Measurements from ENCODE around the gene TRIM42.
A peak's percentile ranks its signal among the peaks of the same experiment; 100 is the strongest.

The TRIM42 gene

DNA sequence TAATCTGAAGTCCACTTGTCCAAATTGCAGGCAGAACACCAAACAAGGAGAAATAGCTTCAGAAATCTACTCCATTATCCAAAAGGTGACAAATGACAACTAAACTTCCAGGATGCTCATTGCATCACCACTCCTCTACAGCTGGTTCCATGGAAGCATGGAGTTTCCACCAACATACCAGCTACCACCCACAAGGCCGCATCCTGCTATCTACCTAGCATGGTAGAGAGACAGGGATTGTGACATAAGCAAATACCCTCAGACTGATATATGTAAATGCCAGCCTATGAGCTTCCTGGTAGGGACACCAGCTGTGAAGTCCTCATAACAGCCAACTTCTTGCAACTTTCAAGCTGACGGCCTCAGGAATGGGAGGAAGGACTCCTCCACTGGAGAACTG, at the start of gene TRIM42:
TSS of gene TRIM42 (plus strand) at position 301 of the 400 bp plus-strand sequence. CDS start 166 bp downstream, outside the sequence.
- no peak for DNase-seq (ENCODE audit: low read depth)

DNA sequence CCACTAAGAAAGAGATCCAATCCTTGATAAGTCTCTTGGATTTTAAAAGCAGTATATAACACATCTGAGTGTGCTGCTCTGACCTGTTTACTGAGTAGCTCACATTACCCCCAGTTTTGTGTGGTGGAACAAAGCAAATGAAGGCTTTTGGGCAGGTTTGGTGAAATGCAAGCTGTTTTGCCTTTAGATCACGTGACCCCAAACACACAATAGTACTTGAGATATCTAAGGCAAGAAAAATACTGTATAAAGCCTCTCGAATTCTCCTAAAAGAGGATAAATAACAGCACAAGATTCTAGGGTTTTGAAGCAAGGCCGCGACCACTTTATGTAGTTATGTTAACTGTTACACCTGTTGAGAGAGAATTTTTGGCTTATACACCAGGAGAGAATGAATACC, 49.3 kb upstream of the TRIM42 start:
- no peak for DNase-seq (ENCODE audit: low read depth)

DNA sequence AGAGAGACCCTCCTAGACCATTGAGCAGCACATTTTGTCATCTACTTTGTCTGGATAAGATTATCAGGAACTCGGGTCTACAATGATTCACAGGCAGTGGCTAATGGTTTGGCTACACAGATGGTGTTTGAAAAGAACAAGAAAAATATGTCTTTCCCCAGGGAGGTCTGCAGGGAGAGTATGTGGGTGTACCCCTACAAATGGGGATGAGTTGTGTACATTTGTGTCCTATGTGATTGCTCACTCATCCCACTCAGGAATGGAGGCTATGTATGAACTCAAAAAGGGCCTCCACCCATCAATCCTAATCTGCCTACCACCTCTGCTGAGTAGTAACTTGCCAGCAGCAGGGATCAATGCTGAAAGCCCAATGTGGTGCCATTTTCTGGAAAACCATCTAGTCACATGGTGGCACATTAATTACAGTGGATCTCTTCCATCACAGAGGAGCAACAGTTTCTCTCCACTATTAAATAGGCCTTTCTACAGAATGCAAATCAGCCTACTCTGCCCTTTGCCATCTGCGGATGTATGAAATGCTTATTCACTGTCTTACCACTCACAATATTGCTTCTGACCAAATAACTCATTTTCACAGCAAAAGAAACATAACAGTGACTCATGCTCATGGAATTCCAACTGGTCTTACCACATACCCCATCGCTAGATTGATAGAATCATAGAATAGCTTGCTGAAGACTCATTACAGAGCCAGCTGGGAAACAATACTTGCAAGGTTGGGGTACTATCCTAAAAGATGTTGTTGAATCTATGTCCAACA, 48.3 kb upstream of the TRIM42 start:
- peak; percentile 92 for DNase-seq (ENCODE audit: low read depth)

DNA sequence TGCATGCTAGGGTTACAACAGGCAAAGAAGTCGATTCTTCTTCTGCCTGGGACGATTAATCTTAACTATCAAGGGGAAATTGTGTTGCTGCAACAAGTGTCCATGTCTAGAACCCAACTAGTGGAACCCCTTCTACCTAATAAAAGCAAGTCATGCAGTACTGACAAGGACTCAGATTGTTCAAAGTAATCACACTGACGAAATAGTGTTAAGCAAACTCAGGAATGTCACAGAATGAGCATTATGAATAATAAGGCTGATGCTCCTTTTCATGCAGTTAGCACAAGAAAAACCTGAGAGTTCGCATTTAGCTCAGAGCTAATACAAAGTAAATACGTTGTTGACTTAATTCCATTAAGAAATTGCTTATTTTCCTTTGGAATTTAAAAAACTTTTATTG, 47.5 kb upstream of the TRIM42 start:
- DNase-seq (ENCODE audit: low read depth): no peak

DNA sequence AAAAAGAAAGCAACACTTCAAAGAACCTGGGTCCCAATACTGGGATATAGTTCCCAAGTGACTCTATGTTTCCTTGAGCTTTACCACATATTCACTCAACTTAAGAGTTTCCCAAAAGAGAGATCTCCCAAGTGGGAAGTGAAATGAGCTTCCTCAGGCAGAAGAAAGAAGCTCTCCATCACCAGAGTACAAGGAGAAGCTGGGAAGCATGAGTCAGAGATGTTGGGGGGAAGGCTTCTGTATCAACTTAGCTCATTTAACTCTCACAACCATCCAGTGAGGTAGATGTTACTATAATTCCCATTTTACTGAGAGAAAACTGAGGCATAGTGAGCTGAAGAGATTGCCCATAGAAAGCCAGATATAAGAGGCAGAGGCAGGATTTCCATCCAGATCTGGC, 47.0 kb upstream of the TRIM42 start:
- DNase-seq (ENCODE audit: low read depth): no peak

DNA sequence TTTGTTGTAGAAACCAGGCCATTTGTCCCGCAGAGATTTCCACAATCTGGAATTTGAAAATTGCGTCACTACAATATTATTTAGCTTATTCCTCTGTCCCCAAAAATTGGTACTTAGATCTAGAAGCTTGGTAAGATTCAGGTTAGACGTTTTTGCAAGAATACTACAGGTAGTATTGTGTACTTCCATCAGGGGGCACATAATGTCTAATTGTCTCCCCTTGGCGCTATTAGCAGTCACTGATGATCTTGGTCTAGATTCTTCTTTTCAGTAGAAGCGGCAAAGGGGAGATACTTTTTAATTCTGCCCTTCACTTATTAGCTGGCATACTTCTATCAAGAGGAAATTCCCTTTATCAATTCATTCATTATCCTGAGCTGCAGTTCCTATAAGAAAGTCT, 42.6 kb upstream of the TRIM42 start:
- DNase-seq (ENCODE audit: low read depth): no peak

DNA sequence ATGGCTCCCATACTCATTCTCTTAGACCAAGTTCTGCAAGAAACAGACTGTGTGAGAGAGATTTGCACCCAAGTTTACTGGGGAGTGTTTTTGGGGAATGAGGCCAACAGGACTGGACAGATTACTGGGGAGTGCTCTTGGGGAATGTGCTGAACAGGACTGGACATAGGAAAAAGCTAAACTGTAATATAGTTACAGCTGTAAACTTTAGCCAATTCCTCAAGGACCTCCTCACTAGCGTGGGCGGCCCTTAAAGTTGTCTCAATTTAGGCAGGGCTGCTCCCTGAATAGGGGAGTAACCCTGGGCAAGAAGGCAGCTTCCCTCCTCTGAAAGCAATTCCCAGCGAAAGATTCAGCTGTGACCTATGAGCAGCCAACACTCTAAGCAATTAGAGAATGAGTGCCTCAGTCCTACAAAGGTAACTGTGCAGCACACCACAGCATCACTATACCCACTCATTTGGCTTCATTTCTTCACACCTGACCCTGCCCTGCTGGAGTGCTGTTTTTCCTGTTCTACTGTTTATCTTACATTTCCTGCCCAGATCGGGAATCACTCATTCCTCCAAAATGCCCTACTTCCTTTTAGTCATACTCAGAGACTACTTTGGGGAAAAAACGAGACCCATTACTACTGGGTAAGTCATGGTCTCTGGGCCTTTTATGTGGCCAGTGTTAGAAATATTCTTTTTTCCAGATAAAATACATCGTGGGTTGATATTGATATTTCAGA, 41.3 kb upstream of the TRIM42 start:
- no peak for DNase-seq (ENCODE audit: low read depth)

DNA sequence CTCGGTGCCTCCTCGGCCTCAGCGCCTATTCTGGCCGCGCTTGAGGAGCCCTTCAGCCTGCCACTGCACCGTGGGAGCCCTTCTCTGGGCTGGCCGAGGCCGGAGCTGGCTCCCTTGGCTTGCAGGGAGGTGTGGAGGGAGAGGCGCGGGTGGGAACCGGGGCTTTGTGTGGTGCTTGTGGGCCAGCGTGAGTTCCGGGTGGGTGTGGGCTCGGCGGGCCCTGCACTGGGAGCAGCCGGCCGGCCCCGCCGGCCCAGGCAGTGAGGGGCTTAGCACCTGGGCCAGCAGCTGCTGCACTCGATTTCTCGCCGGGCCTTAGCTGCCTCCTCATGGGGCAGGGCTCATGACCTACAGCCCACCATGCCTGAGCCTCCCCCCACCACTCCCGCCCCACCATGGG, 26.6 kb upstream of the TRIM42 start:
- no peak for DNase-seq (ENCODE audit: low read depth)

DNA sequence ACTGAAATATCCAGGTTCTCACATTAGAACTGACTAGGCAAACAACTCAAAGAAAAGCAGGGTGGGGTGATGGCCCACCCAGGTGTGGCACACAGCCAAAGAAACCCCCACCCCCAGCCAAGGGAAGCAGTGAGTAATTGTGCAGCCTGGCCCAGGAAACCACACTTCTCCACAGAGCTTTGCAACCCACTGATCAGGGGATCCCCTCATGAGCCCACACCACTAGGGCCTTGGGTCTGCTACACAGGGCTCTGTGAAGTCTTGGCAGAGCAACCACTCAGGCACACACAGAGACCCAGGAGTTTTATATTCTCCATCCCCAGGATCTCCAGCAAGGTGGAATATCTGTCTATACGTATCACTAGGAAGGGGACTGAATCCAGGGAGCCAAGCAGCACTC, 22.2 kb upstream of the TRIM42 start:
- no peak for DNase-seq (ENCODE audit: low read depth)

DNA sequence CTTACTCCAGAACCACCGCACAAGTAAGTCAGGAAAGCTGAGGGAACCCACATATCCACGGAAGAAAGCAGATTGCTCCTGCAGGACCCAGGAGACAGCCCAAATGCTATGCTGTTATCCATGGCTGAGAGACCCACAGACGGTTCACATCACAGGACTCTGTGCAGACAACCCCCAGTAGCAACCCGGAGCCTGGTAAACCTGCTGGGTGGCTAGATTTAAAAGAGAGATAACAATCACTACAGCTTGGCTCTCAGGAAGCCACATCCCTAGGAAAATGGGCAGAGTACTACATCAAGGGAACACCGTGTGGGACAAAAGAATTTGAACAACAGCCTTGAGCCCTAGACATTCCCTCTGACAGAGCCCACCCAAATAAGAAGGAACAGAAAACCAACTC, 13.8 kb upstream of the TRIM42 start:
- no peak for DNase-seq (ENCODE audit: low read depth)

DNA sequence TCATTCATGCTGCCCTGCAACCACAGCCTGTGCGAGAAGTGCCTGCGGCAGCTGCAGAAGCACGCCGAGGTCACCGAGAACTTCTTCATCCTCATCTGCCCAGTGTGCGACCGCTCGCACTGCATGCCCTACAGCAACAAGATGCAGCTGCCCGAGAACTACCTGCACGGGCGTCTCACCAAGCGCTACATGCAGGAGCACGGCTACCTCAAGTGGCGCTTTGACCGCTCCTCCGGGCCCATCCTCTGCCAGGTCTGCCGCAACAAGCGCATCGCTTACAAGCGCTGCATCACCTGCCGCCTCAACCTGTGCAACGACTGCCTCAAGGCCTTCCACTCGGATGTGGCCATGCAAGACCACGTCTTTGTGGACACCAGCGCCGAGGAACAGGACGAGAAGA, 4.7 kb downstream of the TRIM42 start:
- DNase-seq (ENCODE audit: low read depth): no peak

DNA sequence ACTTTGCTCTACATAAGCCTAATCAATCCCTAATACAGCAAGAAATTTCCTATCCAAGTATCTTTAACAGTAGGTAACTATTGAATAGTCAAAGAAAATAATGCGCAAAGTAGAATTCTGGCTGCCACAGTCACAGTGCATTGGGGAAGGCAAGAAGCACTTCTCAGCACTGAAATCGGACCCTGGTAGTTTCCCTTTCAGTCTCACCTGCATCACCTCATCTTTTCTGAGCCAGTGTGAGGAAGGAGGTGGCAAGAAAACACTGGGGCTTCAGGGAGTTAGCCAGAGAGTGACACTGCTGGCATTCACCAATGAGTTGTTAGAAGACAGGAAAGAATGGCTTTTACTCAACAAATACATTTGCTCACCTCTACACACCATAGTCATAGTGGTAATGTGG, 8.3 kb downstream of the TRIM42 start:
- no peak for DNase-seq (ENCODE audit: low read depth)

DNA sequence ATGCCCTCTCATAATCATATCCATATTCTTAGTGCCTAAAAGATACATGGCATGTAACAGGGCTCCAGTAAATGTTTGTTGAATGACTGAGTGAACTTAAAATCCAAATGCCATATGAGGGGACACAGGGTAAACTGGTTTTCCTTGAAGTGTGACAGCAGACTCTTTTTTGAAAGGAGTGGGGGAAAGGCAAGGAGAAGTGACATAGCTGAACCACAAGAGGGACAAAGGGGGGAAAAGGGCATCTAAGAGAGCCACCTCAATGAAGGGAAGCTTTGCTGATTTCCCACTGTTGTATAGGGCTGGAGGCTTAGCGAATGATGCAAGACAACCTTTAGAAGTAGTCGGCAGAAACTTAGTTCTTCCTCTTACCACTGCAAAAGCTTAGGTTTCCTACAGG, 9.1 kb downstream of the TRIM42 start:
- DNase-seq (ENCODE audit: low read depth): no peak

DNA sequence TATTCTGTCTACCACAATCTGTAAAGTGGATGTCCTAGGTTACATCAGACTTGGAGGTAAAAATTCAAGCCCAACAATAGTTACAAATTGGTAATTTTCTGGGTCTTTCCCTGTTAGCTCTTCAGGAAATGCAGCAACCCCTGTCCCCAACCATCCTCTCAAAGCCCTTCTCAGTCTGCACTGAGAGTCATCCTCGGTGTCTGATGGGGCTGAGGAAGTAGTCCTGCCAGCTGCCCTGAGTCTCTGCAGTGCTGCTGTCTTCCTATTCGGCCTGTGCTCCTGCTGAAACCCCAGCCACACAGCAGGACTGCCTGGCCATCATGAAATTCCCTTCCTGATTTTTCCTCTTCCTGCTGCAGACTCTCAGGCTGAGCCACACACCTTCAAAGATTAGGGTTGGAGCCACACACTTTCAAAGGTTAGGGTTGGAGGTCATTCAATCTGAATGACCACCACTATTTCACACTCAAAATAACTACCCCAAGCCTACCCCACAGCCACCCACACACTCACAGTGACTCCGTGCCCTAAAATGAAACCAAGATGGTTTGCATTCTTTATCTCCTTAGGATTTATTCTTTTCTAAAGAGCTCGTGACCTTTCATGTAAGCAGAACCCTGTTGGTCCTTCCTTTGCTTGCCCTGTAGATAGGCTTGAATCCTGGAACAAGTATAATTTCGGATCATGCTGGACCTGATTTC, 17.6 kb downstream of the TRIM42 start:
- no peak for DNase-seq (ENCODE audit: low read depth)

DNA sequence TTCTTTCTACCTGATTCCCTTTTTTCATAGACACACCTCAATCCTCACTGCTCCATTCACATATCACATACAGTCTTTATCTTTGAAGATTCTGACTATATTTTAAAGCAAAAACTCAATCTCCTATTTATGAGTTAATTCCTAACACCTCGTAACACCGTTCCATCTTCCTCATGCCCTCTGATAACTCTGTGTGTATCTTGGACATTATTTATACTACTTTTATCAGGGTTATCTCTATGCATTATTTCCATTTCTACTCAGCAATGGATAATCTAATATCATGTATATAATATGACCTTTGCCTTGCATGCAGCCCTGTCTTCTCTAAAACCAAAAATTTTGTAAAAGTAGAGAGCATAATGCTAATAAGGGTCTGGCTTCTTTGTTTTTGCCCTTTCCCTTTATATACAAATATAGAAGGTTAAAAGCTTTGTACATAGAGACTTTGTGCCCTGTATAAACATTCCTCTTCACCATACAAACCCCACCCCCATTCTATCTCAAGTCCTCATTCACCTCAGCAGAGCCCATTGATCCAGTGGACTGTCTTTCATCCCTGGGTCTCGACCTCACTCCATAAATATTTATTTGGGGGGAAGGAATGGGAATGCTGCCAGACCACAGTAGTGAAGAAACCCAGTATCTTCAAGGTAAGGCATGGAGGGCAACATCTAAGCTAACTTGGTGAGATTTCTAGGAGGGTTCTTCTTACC, 21.8 kb downstream of the TRIM42 start:
- DNase-seq (ENCODE audit: low read depth): no peak

DNA sequence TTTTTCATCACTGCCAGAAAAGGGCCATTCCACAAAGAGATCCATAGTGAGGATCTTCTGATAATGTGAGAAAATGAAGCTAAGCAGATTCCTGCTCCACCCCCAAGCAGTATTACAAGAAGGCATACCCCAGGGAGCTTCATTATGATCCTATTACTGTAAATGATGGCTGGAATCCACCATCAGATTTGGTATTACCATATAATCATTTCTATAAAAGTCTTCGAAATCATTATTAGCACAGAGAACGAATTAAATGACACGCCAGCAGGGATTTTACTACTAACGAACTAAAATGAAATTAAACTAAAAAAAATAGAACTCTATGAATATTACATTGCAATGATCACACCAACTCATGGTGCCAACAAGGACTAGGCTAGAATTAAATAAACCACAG, 24.4 kb downstream of the TRIM42 start:
- no peak for DNase-seq (ENCODE audit: low read depth)

DNA sequence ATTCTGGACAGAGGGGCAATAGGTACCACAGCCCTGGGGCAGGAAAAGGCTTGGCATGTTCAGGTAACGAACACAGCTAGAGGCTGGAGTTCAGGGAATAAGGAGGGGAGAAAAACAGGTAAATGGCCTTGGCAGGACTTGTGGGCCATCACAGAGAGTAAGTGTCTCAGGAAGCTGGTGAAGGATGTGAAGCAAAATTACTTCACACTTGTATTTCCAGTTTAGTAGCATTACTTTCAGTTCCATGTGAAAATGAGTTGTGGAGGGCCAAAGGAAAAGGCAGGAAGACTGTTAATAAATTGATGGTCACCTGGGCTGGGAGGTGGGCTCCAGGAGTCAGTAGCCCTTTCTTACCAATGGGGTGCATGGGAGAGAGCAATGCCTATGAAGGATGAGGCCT, 25.6 kb downstream of the TRIM42 start:
- DNase-seq (ENCODE audit: low read depth): no peak

DNA sequence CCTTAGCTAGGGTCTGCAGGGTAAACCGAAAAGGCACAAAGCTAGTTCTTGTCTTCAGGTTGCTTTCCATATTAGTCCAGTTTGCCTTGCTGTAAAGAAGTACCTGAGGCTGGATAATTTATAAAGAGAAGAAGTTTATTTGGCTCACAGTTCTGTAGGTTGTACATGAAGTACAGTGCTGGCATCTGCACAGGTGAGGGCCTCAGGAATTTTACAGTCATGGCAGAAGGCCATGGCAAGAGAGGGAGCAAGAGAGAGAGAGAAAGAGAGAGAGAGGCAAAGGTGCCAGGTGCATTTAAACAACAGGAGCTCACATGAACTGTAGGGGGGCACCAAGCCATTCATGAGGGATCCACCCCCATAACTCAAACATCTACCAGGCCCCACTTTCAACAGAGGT, 26.9 kb downstream of the TRIM42 start:
- no peak for DNase-seq (ENCODE audit: low read depth)

DNA sequence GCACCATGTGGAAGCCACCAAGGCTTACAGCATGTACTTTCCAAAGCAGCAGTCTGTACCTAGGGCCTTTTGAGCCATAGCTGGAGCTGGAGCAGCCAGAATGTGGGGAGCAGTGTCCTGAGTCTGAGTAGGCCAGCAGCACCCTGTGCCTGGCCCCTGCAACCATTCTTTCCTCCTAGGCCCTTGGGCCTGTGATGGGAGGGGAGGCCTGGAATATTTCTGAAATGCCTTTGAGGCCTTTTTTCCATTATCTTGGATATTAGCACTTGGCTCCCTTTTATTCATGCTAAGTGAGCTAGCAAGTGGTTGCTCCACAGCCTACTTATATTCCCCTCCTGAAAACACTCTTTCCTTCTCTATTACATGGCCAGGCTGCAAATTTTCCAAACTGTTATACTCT, 28.1 kb downstream of the TRIM42 start:
- DNase-seq (ENCODE audit: low read depth): no peak

DNA sequence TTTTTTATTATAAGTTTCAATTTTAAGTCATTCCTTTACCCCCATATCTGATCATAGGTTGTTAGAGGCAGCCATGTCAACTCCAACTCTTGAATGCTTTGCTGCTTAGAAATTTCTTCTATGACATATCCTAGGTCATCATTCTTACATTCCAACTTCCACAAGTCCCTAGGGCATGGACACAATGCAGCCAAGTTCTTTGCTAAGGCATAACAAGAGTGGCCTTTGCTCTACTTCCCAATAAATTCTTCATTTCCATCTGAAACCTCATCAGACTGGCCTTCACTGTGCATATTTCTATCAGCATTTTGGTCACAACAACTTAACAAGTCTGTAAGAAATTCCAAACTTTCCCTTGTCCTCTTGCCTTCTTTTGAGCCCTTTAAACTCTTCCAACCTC, 28.5 kb downstream of the TRIM42 start:
- DNase-seq (ENCODE audit: low read depth): peak; percentile 33

DNA sequence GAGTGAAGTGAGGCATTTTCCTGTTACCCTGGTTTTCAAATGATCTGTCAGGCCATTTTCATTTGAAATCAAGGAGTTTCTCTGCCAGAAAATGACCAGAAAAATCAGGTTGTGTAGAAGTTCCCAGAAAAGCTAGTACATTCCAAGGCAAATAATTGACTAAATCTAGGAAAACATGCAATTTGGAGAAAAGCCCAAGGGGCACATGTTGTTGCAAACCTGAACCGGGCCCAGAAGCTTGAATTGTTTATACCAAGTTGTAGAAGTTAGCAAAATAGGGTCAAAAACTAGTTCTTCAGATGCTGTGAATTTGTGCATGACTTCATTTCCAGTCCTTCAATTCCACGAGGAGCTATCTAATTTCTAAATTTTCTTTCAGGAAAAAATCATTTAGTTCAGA, 31.0 kb downstream of the TRIM42 start:
- peak; percentile 22 for DNase-seq (ENCODE audit: low read depth)

DNA sequence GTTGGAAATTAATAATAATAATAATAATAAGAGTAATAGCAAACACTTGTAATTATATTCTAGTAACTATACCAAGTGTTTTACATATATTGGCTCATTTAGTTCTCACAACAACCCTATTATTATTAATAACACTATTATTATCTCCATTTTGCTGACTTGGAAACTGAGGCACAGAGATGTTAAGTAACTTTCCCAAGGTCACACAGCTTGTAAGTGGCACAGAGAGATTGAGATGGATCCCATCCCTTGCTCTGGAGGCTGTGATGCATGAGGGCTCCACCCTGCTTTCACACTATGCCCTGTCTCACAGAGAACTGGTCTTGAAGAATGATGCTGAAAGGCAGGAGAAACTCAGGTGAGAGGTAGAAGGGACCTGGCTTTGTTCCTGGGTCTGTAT, 31.9 kb downstream of the TRIM42 start:
- DNase-seq (ENCODE audit: low read depth): no peak

Data from fibroblast of gingiva (primary cell).